NCI-H526 (cell line): ENCODE results near the gene CRADD.

Source experiments
- DNase-seq, 2 experiments: peaks; one replicate each; lab custom pipeline; 2025; lab: John Stamatoyannopoulos, UW

The CRADD gene

GRCh38 chr12:93808169-93808899 is 131.2 kb downstream of the CRADD start:
- DNase-seq, result no peak

DNA sequence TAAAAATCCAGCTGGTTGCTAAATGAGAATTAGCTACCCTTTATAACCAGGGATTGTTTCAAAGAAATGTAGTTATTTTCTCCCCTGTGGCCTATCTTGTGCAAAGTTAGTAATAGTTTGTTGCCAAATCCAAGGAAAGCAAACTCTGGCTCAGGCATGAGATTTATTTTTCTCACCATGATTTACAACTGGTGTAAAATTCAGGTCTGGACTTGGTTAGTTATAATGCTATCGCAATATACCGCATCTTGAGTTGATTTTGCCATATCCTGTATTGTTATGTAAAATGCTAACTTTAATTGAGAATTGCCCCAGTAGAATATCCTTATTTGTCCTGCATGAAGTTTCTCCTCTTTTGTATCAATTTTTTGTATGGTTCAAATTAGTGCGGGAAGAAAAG is 135.5 kb downstream of the CRADD start:
- DNase-seq, result no peak

GRCh38 chr12:93813186-93813585 is 136.0 kb downstream of the CRADD start:
- no peak for DNase-seq

DNA sequence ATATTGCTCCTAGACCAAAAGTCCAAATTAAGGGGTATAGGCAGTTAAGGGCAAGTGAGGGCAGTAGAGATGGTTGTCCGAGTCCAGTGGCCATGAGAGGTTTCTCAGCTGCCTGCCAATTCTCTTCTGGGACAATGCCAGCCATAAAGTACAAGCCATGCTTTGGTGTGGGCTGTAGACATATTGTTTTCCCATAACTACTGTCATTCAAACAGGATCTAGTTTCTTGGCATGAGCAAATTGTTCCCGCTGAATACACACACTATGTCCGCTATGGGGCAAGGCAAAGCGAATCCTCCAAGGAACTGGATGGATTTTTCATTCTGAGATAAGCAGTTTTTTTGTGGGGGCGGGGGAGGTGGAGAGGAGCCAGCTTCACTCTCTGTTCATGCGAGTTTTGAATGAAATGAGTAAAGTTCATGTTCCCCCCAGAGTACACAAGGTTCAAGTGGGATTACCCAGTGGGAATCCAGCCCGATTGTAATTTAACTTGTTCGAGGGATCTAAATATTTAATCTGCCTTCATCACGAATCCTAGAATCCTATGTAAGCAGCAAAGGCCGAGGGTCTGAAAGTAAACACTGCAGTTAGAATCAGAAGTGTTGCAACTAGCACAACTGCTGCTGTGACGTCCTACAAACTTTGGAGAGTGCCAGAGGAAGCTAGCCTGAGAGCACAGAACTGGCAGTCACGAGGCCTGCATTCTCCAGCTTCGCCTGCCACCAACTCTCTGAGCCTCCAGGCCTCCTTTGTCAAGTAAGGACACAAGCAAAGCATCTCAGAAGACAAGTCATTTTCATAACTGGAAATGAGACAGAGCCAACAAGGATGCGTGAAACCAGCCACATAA is 137.0 kb downstream of the CRADD start:
- no peak for DNase-seq

GRCh38 chr12:93818488-93819049 is 141.4 kb downstream of the CRADD start:
- DNase-seq, result no peak

- no peak for DNase-seq
Measured at GRCh38 chr12:93819050-93819491, 141.9 kb downstream of the CRADD start.

DNA sequence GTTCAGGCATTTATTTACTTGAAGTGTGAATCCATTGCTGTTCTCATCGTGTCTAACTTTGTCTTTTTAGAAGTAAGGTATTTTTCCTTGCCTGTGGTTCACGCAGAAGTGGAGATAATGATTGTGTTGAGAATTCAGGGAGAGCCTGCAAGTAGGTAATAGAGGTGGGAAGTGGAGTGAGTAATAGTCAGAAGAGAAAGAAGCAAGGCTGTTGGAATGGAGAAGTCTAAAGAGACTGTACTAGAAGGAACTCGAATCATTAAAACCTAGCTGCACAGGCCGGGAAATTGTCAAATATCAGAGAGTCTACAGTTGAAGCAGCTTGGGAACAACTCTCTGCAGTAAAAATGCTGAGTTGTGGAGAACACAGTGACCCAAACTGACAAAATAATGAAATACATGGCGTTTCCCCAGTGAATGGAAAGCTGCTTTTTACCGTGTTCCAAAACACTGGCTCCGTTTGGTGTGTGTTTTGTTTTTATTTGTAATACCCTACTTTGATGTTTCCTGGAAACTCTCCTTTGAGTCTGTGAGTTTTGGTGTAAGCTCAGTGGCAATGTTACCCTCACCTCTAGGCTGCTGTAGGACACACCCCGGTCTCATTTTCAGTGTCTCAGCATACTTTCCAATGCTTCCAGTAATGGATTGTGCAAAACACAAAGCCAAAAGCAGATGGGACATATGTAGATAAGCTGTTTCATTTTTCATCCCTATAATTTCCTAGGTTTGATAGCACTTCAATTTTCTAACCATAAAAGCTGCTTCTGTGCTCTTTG is 146.6 kb downstream of the CRADD start:
- no peak for DNase-seq

DNA sequence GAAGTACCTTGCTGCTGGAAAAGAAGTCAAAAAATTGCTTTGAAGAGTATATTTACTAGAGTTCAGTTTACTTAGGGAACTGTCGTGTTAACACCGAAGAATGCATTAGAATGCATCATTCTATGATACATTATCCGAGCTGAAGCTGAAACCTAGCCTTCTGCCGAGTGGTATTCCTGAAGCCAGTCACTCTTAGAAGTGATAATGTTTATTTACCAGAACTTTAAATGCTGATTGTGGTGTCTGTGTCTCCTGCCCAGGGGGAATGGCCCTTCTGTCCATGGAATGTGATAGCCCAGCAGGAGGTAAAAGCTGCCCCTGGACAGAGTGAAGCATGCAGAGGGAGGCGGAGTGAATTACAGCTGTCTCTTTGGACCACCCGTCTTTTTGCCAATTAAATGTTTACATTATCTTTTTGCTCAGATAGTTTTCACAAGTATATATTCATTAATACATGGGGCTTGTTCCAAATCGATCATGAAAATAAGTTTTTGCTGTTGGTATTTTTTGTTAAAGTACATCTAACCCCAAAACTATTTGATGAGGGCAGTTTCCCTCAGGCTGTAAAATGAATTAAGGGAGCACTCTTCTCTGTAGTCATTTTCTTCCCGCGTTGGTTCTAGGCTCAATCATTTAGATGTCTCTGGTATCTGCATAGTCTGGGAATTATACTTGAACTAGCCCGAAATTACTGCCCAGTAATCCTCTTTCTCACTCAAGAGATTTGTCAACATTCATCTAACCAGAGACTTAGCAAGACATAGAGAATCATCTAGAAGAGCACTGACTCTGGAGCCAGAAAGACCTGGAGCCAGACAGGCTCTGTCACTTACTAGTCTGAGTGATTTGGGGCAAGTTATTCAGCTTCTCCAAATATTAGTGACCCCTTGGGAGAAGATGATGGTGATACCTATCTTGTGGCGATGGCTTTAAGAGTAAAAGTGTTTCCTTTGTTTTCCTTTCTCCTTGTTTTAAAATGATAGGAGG is 147.6 kb downstream of the CRADD start:
- no peak for DNase-seq

- no peak for DNase-seq
Measured at GRCh38 chr12:93825501-93825888, 148.3 kb downstream of the CRADD start.

DNA sequence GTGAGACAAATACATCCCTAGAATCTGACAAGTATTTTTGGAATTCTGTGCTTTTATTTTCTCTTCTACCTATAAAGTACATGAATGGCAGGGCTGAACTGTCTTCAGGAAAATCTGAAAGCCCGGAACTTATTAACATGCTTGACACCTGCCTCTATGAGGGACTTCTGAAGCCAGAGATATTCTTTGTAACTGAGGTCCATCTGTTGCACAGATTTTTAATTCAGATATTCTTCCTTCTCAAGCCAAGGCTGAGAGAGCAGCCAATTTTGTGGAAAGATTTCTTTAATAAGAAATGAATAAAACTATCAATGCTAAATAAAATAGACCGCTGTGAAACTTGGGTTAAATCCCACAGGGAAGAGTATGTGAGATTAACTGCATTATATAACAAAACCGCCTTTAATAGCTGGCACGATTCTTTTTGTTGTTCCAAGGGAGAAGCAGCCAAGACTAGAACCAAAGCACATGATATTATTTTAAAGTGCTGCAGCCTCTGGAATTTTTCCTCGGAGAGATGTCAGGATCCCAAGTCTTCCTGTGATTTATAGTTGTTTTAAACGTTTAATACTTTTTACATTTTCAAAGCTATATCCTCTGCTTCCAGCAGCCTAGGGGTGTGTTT is 148.9 kb downstream of the CRADD start:
- no peak for DNase-seq

GRCh38 chr12:93827179-93827578 is 150.0 kb downstream of the CRADD start:
- no peak for DNase-seq

GRCh38 chr12:93827669-93828068 is 150.5 kb downstream of the CRADD start:
- no peak for DNase-seq

- DNase-seq, result no peak
Measured at GRCh38 chr12:93829016-93829415, 151.8 kb downstream of the CRADD start.

GRCh38 chr12:93831374-93831773 is 154.2 kb downstream of the CRADD start:
- no peak for DNase-seq

DNA sequence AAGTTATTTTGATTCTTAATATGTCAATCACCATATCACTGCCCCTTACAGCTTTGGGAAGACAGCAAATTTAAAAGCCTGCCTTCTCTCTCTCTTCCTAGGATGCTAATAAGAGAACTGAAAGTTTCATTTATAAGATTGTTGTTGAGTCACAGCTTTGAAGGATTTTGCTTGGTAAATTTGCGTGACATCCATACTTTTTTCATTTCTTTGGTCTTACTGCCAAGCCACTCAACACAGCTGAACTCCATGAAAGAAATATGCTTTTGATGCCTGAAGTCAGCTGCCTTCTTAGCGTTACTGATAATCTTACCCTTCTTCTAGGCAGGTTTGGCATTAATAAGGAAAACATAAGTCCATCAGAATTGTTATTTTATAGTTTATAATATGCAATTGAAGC is 155.0 kb downstream of the CRADD start:
- no peak for DNase-seq

DNA sequence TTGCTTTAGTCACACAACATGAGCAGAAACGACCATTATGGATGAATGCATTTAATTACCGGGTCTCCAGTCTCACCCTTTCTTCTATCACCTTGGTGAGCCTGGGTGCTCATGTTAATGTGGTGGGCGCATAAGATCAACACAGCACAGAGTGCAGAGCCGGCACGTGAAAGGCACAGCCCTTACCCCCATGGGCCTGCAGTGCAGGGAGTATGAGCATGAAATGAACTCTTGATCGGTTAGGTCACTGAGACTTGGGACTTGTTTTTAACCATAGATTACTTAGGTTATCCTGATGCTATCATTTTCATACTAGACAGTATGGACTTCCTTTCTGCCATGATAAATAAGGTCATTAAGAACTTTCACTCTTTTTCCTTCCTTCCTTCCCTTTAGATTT is 156.8 kb downstream of the CRADD start:
- no peak for DNase-seq

DNA sequence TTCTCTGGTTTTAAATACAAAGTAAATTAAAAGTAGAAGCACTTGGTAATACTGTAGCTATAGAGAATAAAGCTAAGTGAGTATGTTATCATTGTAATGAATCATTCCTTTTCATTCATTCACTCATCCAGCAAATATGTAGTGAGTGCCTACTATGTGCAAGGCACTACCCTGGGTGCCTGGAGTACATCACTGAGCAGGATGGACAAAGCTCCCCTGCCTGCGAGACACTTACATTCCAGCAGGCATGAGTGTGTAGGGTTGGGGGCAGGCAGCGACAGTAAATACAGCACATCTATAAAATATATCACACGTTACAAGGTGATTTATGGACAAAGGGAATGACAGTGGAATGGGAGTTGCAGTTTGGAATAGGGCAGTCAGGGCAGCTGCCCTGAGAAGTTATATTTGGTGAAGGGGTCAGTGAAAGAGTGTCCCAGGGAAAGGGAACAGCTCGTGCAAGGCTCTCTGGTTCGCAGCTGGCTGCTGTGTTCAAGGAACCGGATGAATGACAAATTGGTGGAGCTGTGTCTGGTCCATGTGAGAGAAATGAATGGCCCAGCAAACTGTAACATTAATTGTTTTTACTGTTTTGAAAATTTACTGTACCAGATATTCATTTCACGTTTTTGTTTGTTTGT is 159.6 kb downstream of the CRADD start:
- DNase-seq, result no peak

GRCh38 chr12:93838193-93838592 is 161.0 kb downstream of the CRADD start:
- DNase-seq, result no peak

- DNase-seq, result no peak
Measured at GRCh38 chr12:93839064-93839463, 161.9 kb downstream of the CRADD start.

- no peak for DNase-seq
Measured at GRCh38 chr12:93841671-93842070, 164.5 kb downstream of the CRADD start.
